Vagina (tissue), 2 donors: ENCODE data around the gene CNTRL. TPM values are rescaled to one million over a fixed set of nuclear protein-coding genes. Genes with fewer than 3 reads are reported as not detected.
"Not testable (repeated sequence)": the region's sequence is repeated elsewhere in the genome, so short reads cannot be mapped to it uniquely, and the experiment has no call there.

Experiments
- DNase-seq, 2 donors: peaks; one replicate each; pipeline ENCODE4 v3.0.0-alpha.2; 2017; ENCODE audit errors: extremely low spot score in 2 of 2
- H3K27ac ChIP-seq: fragments of 200-600 bp; sonication (generic); one replicate; pipeline ENCODE4 v1.5.1; 2019
- H3K27me3 ChIP-seq: fragments of 200-600 bp; sonication (generic); one replicate; pipeline ENCODE4 v1.5.1; 2019
- H3K36me3 ChIP-seq, 2 donors: fragments of 200-600 bp; sonication (generic); one replicate each; pipeline ENCODE4 v1.5.1; 2017 to 2019
- H3K4me1 ChIP-seq: fragments of 200-600 bp; sonication (generic); one replicate; pipeline ENCODE4 v1.5.1; 2019
- H3K4me3 ChIP-seq, 2 donors: fragments of 200-600 bp; sonication (generic); 1 replicate in 1 of 2; 2 replicates in 1 of 2; pipeline ENCODE4 v1.5.1; 2016 to 2019
- H3K9me3 ChIP-seq: fragments of 200-600 bp; sonication (generic); one replicate; pipeline ENCODE4 v1.5.1; 2019
- POLR2A ChIP-seq, 2 donors: fragments of 450-650 bp; IDR thresholded peaks; one replicate each; pipeline ENCODE4 v1.6.1; 2017; ENCODE audit warnings: antibody characterized with exemption in 2 of 2, mild to moderate bottlenecking in 2 of 2, moderate library complexity in 2 of 2
- POLR2AphosphoS5 ChIP-seq, 2 donors: sonication (generic); formaldehyde crosslinking; IDR thresholded peaks; one replicate each; pipeline ENCODE4 v1.9.0; 2017; ENCODE audit warnings: antibody characterized with exemption in 2 of 2, mild to moderate bottlenecking in 2 of 2, low read depth in 1 of 2; ENCODE audit not compliant: insufficient read depth in 1 of 2
- intact Hi-C: fragments of 100-400 bp; cut with DNase I; formaldehyde crosslinking; loops from one replicate; pipeline ENCODE4 v1.15.1; 2023
- total RNA-seq: library from RNA; depleted of rRNA; stranded (reverse); fragments of >200 nt; gene quantifications from one replicate; pipeline ENCODE4 v1.2.3, GENCODE V29; 2016
- TF ChIP-seq, protein P1 (sequence below), 3 experiments: fragments of 450-650 bp in 2 of 3; fragments of 200-600 bp in 1 of 3; sonication (generic) in 1 of 3; IDR thresholded peaks; one replicate each; pipeline ENCODE4 v1.5.1; 2017 to 2019; ENCODE audit warnings: antibody characterized with exemption in 3 of 3, mild to moderate bottlenecking in 2 of 3, moderate library complexity in 2 of 3

CNTRL gene
- total RNA-seq, 1 donor from 2014 or later = 13.8 TPM

DNA sequence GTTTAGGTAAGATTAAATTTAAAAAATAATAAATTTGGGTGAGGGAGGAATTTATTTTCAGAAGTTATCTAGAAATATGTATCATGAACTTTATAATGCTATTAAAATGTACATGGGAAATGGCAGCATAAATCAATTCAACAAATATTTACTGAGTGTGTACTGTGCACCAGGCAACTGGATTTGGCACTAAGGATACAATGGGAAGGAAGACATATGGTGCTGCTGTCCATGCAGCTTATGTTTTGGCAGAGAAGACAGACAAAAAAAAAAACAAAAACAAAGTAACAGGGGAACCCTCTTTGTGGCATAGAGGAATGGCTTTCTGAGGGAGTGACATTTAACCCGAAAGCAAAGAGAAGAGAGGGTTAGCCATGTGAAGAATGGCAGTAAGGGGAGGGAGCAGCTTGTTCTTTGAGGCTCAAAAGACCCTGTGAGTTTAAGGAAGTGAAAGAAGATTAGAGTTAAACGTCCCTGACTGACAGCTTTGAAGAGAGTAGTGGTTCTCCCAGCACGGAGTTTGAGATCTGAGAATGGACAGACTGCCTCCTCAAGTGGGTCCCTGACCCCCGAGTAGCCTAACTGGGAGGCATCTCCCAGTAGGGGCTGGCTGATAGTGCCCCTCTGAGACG is 23.9 kb downstream of the CNTRL start:
- no peaks in the 10 kb centered on the region for H3K4me1 ChIP-seq
- H3K9me3 ChIP-seq = no peaks in the 10 kb centered on the region
- TF ChIP-seq, protein P1, sequence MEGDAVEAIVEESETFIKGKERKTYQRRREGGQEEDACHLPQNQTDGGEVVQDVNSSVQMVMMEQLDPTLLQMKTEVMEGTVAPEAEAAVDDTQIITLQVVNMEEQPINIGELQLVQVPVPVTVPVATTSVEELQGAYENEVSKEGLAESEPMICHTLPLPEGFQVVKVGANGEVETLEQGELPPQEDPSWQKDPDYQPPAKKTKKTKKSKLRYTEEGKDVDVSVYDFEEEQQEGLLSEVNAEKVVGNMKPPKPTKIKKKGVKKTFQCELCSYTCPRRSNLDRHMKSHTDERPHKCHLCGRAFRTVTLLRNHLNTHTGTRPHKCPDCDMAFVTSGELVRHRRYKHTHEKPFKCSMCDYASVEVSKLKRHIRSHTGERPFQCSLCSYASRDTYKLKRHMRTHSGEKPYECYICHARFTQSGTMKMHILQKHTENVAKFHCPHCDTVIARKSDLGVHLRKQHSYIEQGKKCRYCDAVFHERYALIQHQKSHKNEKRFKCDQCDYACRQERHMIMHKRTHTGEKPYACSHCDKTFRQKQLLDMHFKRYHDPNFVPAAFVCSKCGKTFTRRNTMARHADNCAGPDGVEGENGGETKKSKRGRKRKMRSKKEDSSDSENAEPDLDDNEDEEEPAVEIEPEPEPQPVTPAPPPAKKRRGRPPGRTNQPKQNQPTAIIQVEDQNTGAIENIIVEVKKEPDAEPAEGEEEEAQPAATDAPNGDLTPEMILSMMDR (IDR thresholded peaks at IDR 0.05) = no peak
- TF ChIP-seq POLR2A (IDR thresholded peaks at IDR 0.05) (no peak), POLR2AphosphoS5 (IDR thresholded peaks at IDR 0.05; ENCODE audit: insufficient read depth in 1 of 2, low read depth in 1 of 2) (no peak)
- no peaks in the 10 kb centered on the region for H3K27me3 ChIP-seq
- no peak for DNase-seq
- no peak overlapping the region for H3K27ac ChIP-seq
- intact Hi-C loops = no loop called here
- H3K4me3 ChIP-seq = no peak overlapping the region
- H3K36me3 ChIP-seq = peaks cover 0 to 9% of the 10 kb centered on the region in 2 donors

DNA sequence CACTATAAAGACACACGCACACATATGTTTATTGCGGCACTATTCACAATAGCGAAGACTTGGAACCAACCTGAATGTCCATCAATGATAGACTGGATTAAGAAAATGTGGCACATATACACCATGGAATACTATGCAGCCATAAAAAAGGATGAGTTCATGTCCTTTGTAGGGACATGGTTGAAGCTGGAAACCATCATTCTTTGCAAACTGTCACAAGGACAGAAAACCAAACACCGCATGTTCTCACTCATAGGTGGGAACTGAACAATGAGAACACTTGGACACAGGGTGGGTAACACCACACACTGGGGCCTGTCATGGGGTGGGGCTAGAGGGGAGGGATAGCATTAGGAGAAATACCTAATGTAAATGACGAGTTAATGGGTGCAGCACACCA is 29.3 kb downstream of the CNTRL start:
- H3K27ac ChIP-seq, H3K9me3 ChIP-seq, intact Hi-C loops, H3K4me1 ChIP-seq, H3K36me3 ChIP-seq, DNase-seq, H3K4me3 ChIP-seq, H3K27me3 ChIP-seq: not testable (repeated sequence)

DNA sequence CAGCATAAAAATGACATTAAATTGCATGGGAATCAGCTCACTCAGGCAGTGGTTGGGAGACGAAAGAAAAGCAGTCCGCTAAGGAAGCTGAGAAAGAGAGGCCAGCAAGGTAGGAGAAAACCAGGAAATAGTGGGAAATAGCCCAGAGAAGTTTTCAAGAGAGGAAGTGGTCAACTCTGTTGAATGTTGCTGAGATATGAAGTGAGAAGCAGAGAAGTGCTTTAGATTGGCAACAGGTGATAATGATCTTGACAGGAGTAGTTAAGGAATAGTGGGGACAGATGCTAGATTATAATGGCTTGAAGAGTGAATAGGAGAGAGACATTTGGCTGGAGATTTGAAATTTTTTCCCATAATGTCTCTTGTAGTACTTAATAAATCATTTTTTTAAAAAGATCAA is 30.8 kb downstream of the CNTRL start:
- TF ChIP-seq POLR2AphosphoS5 (IDR thresholded peaks at IDR 0.05; ENCODE audit: insufficient read depth in 1 of 2, low read depth in 1 of 2) = no peak
- TF ChIP-seq, protein P1 (IDR thresholded peaks at IDR 0.05) = no peak
- Histone ChIP-seq H3K9me3 (no peaks in the 10 kb centered on the region), H3K4me1 (no peaks in the 10 kb centered on the region), H3K27me3 (no peaks in the 10 kb centered on the region), H3K4me3 (no peak overlapping the region), H3K36me3 (no peaks in the 10 kb centered on the region), H3K27ac (no peak overlapping the region)
- intact Hi-C loops = no loop called here
- no peak for DNase-seq

DNA sequence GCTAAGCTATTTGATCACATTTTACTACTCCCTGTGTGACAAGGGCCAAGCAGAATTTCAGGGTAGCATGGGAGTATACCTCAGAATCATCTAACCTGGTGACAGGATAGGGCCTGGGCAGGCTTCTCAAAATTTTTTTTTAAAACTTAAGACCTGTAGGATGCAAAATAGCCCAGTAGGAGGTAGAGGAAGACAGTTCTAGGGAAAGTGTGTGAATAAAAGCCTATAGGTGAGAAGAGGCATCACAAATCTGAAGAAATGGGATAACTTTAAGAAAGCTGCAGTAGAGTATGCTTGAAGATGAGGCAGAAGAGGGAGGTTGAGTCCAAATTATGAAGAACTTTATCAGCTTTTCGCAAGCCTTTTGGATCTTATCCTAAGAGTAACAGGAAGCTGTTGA is 32.3 kb downstream of the CNTRL start:
- Histone ChIP-seq H3K36me3 (no peaks in the 10 kb centered on the region), H3K4me1 (no peaks in the 10 kb centered on the region), H3K27me3 (no peaks in the 10 kb centered on the region), H3K27ac (no peak overlapping the region), H3K4me3 (no peak overlapping the region), H3K9me3 (no peaks in the 10 kb centered on the region)
- intact Hi-C loops = no loop called here
- TF ChIP-seq, protein P1 (IDR thresholded peaks at IDR 0.05) = no peak
- TF ChIP-seq POLR2AphosphoS5 (IDR thresholded peaks at IDR 0.05; ENCODE audit: insufficient read depth in 1 of 2, low read depth in 1 of 2) = no peak
- TF ChIP-seq POLR2A (IDR thresholded peaks at IDR 0.05) = no peak
- DNase-seq = no peak

DNA sequence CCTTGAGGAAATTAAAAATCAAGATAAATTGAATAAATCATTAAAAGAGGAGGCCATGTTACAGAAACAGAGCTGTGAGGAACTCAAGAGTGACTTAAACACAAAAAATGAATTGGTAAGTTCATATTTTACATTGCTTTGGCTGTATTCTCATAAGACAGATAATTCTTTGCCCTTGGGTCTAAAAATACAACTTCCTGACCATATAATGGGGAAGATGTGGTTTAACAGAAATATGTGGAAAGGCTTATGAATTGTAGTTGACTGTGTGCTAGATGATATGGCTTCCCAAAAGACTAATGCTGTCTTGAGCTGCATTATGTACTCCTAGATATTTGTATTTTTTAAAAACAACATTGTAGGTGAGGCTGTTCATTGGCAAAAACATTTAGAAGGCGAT is 33.1 kb downstream of the CNTRL start:
- intact Hi-C loops = no loop called here
- Histone ChIP-seq H3K27me3 (no peaks in the 10 kb centered on the region), H3K9me3 (no peaks in the 10 kb centered on the region), H3K4me1 (no peaks in the 10 kb centered on the region), H3K27ac (no peak overlapping the region), H3K4me3 (no peak overlapping the region), H3K36me3 (no peaks in the 10 kb centered on the region)
- no peak for DNase-seq
- TF ChIP-seq POLR2AphosphoS5 (IDR thresholded peaks at IDR 0.05; ENCODE audit: insufficient read depth in 1 of 2, low read depth in 1 of 2) (no peak), POLR2A (IDR thresholded peaks at IDR 0.05) (no peak)
- TF ChIP-seq, protein P1 (IDR thresholded peaks at IDR 0.05) = no peak
